DOHH2 (cell line): ENCODE data around the gene SAMSN1.

Experiments used
- H3F3A ChIP-seq: fragments of 200-600 bp; sonication (generic), shearing (Covaris generic); 2 replicates; pipeline ENCODE4 v1.6.0; 2016; ENCODE audit warnings: antibody characterized with exemption, mild to moderate bottlenecking; ENCODE audit not compliant: control insufficient read depth, insufficient read depth
- H3K27ac ChIP-seq: fragments of 200-600 bp; sonication (generic); 2 replicates; pipeline ENCODE4 v1.5.1; 2014; ENCODE audit warnings: low read depth, mild to moderate bottlenecking, low read length, moderate library complexity
- H3K27me3 ChIP-seq: fragments of 200-600 bp; sonication (generic); 2 replicates; pipeline ENCODE4 v1.6.1; 2014; ENCODE audit warnings: mild to moderate bottlenecking, low read length, mixed read lengths; ENCODE audit not compliant: control insufficient read depth
- H3K36me3 ChIP-seq: fragments of 200-600 bp; sonication (generic); 2 replicates; pipeline ENCODE4 v1.6.1; 2014; ENCODE audit warnings: mild to moderate bottlenecking, low read length, moderate library complexity, mixed read lengths; ENCODE audit not compliant: control insufficient read depth
- H3K4me1 ChIP-seq: fragments of 200-600 bp; sonication (generic); 2 replicates; pipeline ENCODE4 v1.6.1; 2014; ENCODE audit warnings: mild to moderate bottlenecking, low read length, mixed read lengths; ENCODE audit not compliant: control insufficient read depth
- H3K4me2 ChIP-seq: fragments of 200-600 bp; sonication (generic); 2 replicates; pipeline ENCODE4 v1.6.0; 2014; ENCODE audit warnings: mild to moderate bottlenecking, low read length, moderate library complexity
- H3K4me3 ChIP-seq: fragments of 200-600 bp; sonication (generic); 2 replicates; pipeline ENCODE4 v1.5.1; 2014; ENCODE audit warnings: mild to moderate bottlenecking, low read length, mixed read lengths
- H3K79me2 ChIP-seq: fragments of 200-600 bp; sonication (generic); 2 replicates; pipeline ENCODE4 v1.6.1; 2014; ENCODE audit warnings: mild to moderate bottlenecking, low read length, mixed read lengths; ENCODE audit not compliant: control insufficient read depth
- H3K9me2 ChIP-seq: fragments of 200-600 bp; sonication (generic); replicated peaks from 2 replicates; pipeline ENCODE4 v1.6.1; 2014; ENCODE audit warnings: mild to moderate bottlenecking, low read length, mixed read lengths; ENCODE audit not compliant: control insufficient read depth
- H3K9me3 ChIP-seq: fragments of 200-600 bp; sonication (generic); 2 replicates; pipeline ENCODE4 v1.6.1; 2014; ENCODE audit warnings: antibody characterized with exemption, low read length, mixed read lengths; ENCODE audit not compliant: control insufficient read depth, insufficient read depth
- H4K20me1 ChIP-seq: fragments of 200-600 bp; sonication (generic); 2 replicates; pipeline ENCODE4 v1.6.0; 2014; ENCODE audit warnings: low read depth, mild to moderate bottlenecking, antibody characterized with exemption, low read length, moderate library complexity; ENCODE audit not compliant: control insufficient read depth, insufficient read depth
- EZH2phosphoT487 ChIP-seq: fragments of 200-600 bp; sonication (generic); IDR thresholded peaks from 2 replicates; pipeline ENCODE4 v1.6.1; 2017; ENCODE audit warnings: borderline replicate concordance, mild to moderate bottlenecking, antibody characterized with exemption, low read length, moderate library complexity, mixed read lengths
- TF ChIP-seq, protein P1 (sequence below): fragments of 200-600 bp; sonication (generic); IDR thresholded peaks from one replicate; pipeline ENCODE4 v1.5.1; 2014; ENCODE audit warnings: antibody characterized with exemption, mild to moderate bottlenecking, low read depth, low read length; ENCODE audit not compliant: poor library complexity, severe bottlenecking

The SAMSN1 gene

GRCh38 chr21:14457762-14458161, 88.4 kb downstream of the SAMSN1 start:
- Histone ChIP-seq H3K9me3 (no peaks in the 10 kb centered on the region), H3K9me2 (no peaks in the 10 kb centered on the region), H3K4me2 (no peak overlapping the region), H4K20me1 (no peaks in the 10 kb centered on the region), H3K4me3 (no peak overlapping the region), H3K4me1 (no peaks in the 10 kb centered on the region), H3K27ac (no peak overlapping the region), H3K79me2 (no peaks in the 10 kb centered on the region), H3F3A (no peaks in the 10 kb centered on the region), H3K27me3 (no peaks in the 10 kb centered on the region), H3K36me3 (no peaks in the 10 kb centered on the region)
- TF ChIP-seq EZH2phosphoT487: no peak
- TF ChIP-seq, protein P1, sequence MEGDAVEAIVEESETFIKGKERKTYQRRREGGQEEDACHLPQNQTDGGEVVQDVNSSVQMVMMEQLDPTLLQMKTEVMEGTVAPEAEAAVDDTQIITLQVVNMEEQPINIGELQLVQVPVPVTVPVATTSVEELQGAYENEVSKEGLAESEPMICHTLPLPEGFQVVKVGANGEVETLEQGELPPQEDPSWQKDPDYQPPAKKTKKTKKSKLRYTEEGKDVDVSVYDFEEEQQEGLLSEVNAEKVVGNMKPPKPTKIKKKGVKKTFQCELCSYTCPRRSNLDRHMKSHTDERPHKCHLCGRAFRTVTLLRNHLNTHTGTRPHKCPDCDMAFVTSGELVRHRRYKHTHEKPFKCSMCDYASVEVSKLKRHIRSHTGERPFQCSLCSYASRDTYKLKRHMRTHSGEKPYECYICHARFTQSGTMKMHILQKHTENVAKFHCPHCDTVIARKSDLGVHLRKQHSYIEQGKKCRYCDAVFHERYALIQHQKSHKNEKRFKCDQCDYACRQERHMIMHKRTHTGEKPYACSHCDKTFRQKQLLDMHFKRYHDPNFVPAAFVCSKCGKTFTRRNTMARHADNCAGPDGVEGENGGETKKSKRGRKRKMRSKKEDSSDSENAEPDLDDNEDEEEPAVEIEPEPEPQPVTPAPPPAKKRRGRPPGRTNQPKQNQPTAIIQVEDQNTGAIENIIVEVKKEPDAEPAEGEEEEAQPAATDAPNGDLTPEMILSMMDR: no peak

- Histone ChIP-seq H3K9me3 (no peaks in the 10 kb centered on the region), H3K4me2 (no peak overlapping the region), H3K4me3 (no peak overlapping the region), H3K27ac (no peak overlapping the region), H3K79me2 (no peaks in the 10 kb centered on the region), H3F3A (no peaks in the 10 kb centered on the region), H4K20me1 (no peaks in the 10 kb centered on the region), H3K36me3 (no peaks in the 10 kb centered on the region), H3K27me3 (no peaks in the 10 kb centered on the region), H3K4me1 (no peaks in the 10 kb centered on the region), H3K9me2 (no peaks in the 10 kb centered on the region)
- TF ChIP-seq, protein P1: no peak
- no peak for TF ChIP-seq EZH2phosphoT487
These were observed 89.2 kb downstream of the SAMSN1 start for GRCh38 chr21:14456911-14457310.

DNA sequence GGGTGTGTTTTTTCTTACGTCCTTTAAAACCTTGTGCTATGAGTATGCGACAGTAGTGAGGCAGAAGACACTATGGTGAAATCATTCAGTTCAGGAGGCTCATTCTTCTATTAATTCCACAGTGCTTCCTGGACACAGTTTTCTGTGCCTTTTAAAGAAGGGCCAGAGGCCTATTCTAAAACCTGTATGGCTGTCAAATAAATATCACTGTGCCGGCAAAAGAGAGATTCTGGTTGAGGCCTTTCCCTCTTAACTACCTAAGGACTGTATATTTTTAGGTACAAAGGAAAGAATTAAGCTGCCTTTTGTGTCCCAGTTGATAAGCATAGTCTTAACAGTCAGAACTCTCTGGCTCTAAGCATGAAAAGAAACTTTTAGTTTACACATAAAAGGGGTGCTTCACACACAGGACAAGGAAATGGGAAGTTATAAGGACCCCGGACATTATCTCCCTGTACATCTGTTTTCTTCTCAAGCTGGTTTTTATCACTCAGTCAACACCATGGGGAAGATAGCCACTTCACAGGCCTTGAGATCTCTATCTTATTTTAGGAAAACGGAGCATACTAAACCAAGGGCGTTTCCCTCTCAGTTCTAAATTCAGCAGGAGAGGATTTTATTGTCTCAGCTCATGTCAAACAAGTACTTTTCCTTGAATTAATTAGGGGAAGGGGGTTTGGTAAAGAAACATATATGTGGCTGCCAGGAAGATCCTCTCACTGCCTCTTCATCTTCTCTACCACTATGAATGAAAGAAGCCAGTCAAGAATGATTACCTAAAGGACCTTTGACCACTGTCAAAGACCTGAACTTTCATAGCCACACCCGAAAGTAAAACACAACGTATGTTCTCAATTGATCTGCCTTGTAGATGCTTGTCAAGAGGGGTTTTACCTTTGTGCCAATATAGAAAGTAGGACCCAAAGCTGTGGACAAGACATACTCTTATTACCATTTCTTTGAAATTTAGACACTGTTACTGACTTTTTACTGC, 91.8 kb downstream of the SAMSN1 start:
- Histone ChIP-seq H3K36me3 (no peaks in the 10 kb centered on the region), H3K4me3 (no peak overlapping the region), H3K9me3 (no peaks in the 10 kb centered on the region), H3K9me2 (no peaks in the 10 kb centered on the region), H3K4me1 (no peaks in the 10 kb centered on the region), H3K4me2 (no peak overlapping the region), H3K79me2 (no peaks in the 10 kb centered on the region), H3K27ac (no peak overlapping the region), H3K27me3 (no peaks in the 10 kb centered on the region), H3F3A (no peaks in the 10 kb centered on the region), H4K20me1 (no peaks in the 10 kb centered on the region)
- TF ChIP-seq, protein P1: no peak
- TF ChIP-seq EZH2phosphoT487: no peak
